ENCODE data around the gene MOGAT1. TPM values are rescaled to one million over a fixed set of nuclear protein-coding genes. Genes with fewer than 3 reads are reported as not detected.

The MOGAT1 gene
- total and polyA plus RNA-seq, 2 of the 13 experiments (the other 11 are each of a cell fraction or from before 2014, with no cell fraction given) = 0.98 to 4.3 TPM

DNA sequence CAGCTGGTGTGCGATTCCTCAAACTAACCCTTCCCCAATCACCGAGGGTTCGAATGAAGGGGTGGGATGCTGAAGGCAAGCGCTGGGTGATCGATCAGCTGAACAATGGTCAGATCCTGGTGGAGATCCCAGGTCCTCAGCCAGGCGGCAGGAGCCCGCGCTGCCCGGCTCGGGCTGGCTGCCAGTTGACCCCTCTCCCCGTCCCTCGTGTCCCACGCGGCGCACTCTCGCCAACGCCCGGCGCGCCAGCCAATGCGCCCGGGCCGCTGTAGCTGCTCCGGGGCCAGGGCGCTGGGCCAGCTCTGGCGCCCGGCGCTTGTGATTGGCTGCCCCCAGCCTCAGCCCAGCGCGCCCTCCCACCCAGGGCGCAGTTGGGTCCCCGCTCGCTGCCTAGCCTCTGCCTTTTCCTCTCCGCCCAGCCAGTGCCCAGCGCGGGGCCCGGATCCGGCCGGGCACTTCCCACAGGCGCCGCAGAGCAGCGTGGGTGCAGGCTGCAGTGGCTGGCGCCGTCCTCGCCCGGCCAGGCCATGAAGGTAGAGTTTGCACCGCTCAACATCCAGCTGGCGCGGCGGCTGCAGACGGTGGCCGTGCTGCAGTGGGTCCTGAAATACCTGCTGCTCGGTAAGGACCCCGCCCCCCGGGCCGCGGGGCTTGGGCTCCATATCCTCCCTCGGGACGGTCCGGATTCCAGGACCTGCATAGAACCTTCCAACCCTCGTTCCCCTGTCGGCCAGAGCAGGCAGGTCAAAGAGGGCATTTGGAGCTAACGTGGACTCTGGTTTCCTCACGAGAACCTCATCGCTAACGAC is at the start of gene MOGAT1 (continued):
- no peak for TF ChIP-seq ZHX2 (IDR thresholded peaks at IDR 0.05; ENCODE audit: low read depth)
- TF ChIP-seq ZHX2 (CRISPR knock-in tag; IDR thresholded peaks at IDR 0.05; ENCODE audit: borderline replicate concordance) = 0 out of 2 replicates have a peak, but pooled peaks have one; percentile 92
- TF ChIP-seq ZNF24 (IDR thresholded peaks at IDR 0.05) = 0 out of 2 replicates have a peak, but pooled peaks have one; percentile 3
- TF ChIP-seq ZNF253 (CRISPR knock-in tag; IDR thresholded peaks at IDR 0.05; ENCODE audit: borderline replicate concordance) = peak; percentile 37; the same call in 1 of the 2 replicates
- no peak for TF ChIP-seq BCLAF1 (IDR thresholded peaks at IDR 0.05)
- TF ChIP-seq ZNF317 (CRISPR knock-in tag; IDR thresholded peaks at IDR 0.05) = peak; percentile 63; the same call in 1 of the 2 replicates
- no peak for TF ChIP-seq ZNF720 (CRISPR knock-in tag; IDR thresholded peaks at IDR 0.05)
- TF ChIP-seq POLR2A (IDR thresholded peaks at IDR 0.05; ENCODE audit: insufficient read depth in 1 of 2, low read depth in 2 of 2, low read length in 2 of 2) = peak; percentile 86 to 87
- TF ChIP-seq ATM (IDR thresholded peaks at IDR 0.05; ENCODE audit: borderline replicate concordance) = no peak
- TF ChIP-seq, protein P1, sequence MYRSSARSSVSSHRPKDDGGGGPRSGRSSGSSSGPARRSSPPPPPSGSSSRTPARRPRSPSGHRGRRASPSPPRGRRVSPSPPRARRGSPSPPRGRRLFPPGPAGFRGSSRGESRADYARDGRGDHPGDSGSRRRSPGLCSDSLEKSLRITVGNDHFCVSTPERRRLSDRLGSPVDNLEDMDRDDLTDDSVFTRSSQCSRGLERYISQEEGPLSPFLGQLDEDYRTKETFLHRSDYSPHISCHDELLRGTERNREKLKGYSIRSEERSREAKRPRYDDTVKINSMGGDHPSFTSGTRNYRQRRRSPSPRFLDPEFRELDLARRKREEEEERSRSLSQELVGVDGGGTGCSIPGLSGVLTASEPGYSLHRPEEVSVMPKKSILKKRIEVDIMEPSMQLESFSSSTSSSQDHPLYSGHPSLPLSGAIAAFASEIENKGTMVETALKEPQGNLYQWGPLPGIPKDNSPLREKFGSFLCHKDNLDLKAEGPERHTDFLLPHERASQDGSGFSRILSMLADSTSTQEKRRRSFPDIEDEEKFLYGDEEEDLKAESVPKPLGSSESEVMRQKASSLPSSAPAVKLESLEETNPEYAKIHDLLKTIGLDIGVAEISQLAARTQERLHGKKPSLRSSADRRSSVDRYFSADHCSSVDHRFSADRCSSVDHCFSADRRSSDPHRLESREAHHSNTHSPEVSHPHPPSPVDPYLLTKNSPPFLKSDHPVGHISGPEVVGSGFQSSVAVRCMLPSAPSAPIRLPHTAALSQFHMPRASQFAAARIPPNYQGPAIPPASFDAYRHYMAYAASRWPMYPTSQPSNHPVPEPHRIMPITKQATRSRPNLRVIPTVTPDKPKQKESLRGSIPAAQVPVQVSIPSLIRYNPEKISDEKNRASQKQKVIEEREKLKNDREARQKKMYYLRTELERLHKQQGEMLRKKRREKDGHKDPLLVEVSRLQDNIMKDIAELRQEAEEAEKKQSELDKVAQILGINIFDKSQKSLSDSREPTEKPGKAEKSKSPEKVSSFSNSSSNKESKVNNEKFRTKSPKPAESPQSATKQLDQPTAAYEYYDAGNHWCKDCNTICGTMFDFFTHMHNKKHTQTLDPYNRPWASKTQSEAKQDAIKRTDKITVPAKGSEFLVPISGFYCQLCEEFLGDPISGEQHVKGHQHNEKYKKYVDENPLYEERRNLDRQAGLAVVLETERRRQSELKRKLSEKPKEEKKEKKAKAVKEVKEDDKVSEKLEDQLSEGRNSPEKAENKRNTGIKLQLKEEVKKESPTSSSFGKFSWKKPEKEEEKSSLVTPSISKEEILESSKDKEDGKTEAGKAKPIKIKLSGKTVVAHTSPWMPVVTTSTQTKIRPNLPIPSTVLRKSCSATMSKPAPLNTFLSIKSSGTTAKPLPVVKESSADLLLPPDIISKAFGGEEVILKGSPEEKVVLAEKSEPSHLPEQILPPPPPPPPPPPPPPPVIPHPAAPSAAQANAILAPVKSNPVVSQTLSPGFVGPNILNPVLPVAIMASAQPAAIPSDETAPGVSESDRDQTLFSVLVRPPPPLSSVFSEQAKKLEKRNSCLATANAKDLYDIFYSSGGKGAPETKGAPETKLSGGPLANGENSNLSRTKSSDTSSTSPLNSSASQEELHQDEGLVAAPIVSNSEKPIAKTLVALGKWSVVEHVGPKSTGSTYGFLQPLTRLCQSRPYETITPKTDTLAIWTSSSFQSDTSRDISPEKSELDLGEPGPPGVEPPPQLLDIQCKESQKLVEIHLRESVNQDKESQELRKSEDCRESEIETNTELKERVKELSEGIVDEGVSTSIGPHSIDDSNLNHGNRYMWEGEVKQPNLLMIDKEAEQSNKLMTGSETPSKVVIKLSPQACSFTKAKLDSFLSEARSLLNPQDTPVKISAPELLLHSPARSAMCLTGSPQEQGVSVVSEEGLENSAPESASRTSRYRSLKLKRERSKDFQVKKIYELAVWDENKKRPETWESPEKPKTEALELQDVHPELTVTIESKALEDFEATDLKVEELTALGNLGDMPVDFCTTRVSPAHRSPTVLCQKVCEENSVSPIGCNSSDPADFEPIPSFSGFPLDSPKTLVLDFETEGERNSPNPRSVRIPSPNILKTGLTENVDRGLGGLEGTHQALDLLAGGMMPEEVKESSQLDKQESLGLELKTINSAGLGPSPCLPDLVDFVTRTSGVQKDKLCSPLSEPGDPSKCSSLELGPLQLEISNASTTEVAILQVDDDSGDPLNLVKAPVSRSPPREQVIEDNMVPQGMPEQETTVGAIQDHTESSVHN (CRISPR knock-in tag; IDR thresholded peaks at IDR 0.05) = no peak; the same call in 1 of the 2 replicates

Data from HepG2 (cell line).